HepG2 (cell line): Measurements from ENCODE around the gene PSMB9. TPM values are rescaled to one million over a fixed set of nuclear protein-coding genes. Genes with fewer than 3 reads are reported as not detected.

ENCODE experiments used
- ATAC-seq: fragments of 200-7000 bp; cut with Tn5 transposase; 3 replicates; pipeline ENCODE4 v1.9.1; 2020; ENCODE audit warnings: mild to moderate bottlenecking, moderate library complexity
- BruUV-seq: library from RNA; stranded (reverse); fragments of 400-500 nt; replicated peaks from 2 replicates; lab custom pipeline; 2021; lab: Mats Ljungman, UMichigan
- CTCF ChIA-PET: fragments of 300-600 bp; formaldehyde crosslinking; extraction: SDS; loops from one replicate; lab custom pipeline; 2021; ENCODE audit warnings: low total read pairs, inconsistent platforms, low intra/inter-chr PET ratio; lab: Yijun Ruan, JAX
- POLR2A ChIA-PET: fragments of 350-600 bp; sonication (Branson Sonifier 250); formaldehyde crosslinking; loops from one replicate; lab custom pipeline; 2020; ENCODE audit warnings: antibody characterized with exemption, inconsistent platforms; lab: Yijun Ruan, JAX
- DNase-seq: peaks from one replicate; pipeline ENCODE4 v3.0.0-alpha.2; 2015; ENCODE audit warnings: low spot score
- FAIRE-seq: peaks from 3 replicates; lab custom pipeline; 2011; peaks lifted over from hg19 to GRCh38; lab: Jason Lieb, UNC
- H2AFZ ChIP-seq: one replicate; pipeline ENCODE4 v1.6.1; 2011; ENCODE audit warnings: low read length, inconsistent platforms
- H3K27ac ChIP-seq: fragments of 300-600 bp; 3 replicates; pipeline ENCODE4 v1.8.0; 2011; ENCODE audit warnings: mixed run types, mild to moderate bottlenecking, mixed read lengths, low read length, inconsistent platforms; ENCODE audit not compliant: insufficient read depth; ENCODE audit errors: extremely low read length
- H3K27me3 ChIP-seq, 2 experiments: fragments of 200-600 bp in 1 of 2; 2 replicates in 1 of 2; 3 replicates in 1 of 2; pipeline versions ENCODE4 v1.6.0 to v1.8.0; 2011; ENCODE audit warnings: low read length in 2 of 2, mild to moderate bottlenecking in 2 of 2, moderate library complexity in 2 of 2, inconsistent platforms in 1 of 2; ENCODE audit not compliant: insufficient read depth in 2 of 2, control insufficient read depth in 1 of 2
- H3K36me3 ChIP-seq, 2 experiments: fragments of 200-600 bp in 1 of 2; replicated peaks in 1 of 2; 2 replicates in 1 of 2; 3 replicates in 1 of 2; pipeline versions ENCODE4 v1.5.1 to v1.8.0; 2011; ENCODE audit warnings: low read length in 2 of 2, inconsistent platforms in 1 of 2; ENCODE audit not compliant: insufficient read depth in 2 of 2, control insufficient read depth in 1 of 2
- H3K4me1 ChIP-seq: 2 replicates; pipeline ENCODE4 v1.5.1; 2012; ENCODE audit warnings: low read length, inconsistent platforms; ENCODE audit not compliant: insufficient read depth
- H3K4me2 ChIP-seq: 2 replicates; pipeline ENCODE4 v1.6.0; 2011; ENCODE audit warnings: low read depth, low read length, inconsistent platforms
- H3K4me3 ChIP-seq, 3 experiments: fragments of 200-600 bp in 1 of 3; sonication (generic), shearing (Covaris generic) in 1 of 3; replicated peaks in 1 of 3; 2 replicates each; pipeline ENCODE4 v1.5.1; 2011 to 2016; ENCODE audit warnings: low read length in 3 of 3, inconsistent platforms in 2 of 3, low read depth in 2 of 3, mild to moderate bottlenecking in 2 of 3, control low read depth in 1 of 3, mixed read lengths in 1 of 3; ENCODE audit not compliant: insufficient read depth in 1 of 3
- H3K79me2 ChIP-seq: one replicate; pipeline ENCODE4 v1.6.1; 2011; ENCODE audit warnings: low read length, inconsistent platforms; ENCODE audit not compliant: insufficient read depth
- H3K9ac ChIP-seq: 2 replicates; pipeline ENCODE4 v1.6.0; 2011; ENCODE audit warnings: mild to moderate bottlenecking, low read depth, low read length, inconsistent platforms; ENCODE audit not compliant: insufficient read depth
- H3K9me3 ChIP-seq: 2 replicates; pipeline ENCODE4 v1.5.1; 2012; ENCODE audit warnings: mild to moderate bottlenecking, low read length
- H4K20me1 ChIP-seq: 2 replicates; pipeline ENCODE4 v1.6.0; 2011; ENCODE audit warnings: inconsistent platforms, mild to moderate bottlenecking, low read length, moderate library complexity; ENCODE audit not compliant: insufficient read depth
- ETV5 ChIP-seq: IDR thresholded peaks from 2 replicates; pipeline ENCODE4 v1.6.1; 2018; ENCODE audit warnings: missing biosample characterization, missing genetic modification reagents, inconsistent platforms, borderline replicate concordance
- FOXK2 ChIP-seq: fragments of 450-650 bp; IDR thresholded peaks from 2 replicates; pipeline ENCODE4 v1.6.1; 2016
- GABPA ChIP-seq, 2 experiments: IDR thresholded peaks; 2 replicates each; pipeline ENCODE4 v1.6.1; 2011 to 2016; ENCODE audit warnings: low read depth in 2 of 2, low read length in 1 of 2, missing biosample characterization in 1 of 2, missing genetic modification characterization in 1 of 2
- ISL2 ChIP-seq: sonication (generic); formaldehyde crosslinking; IDR thresholded peaks from 2 replicates; pipeline ENCODE4 v1.5.0; 2020; ENCODE audit warnings: missing genetic modification reagents
- LCORL ChIP-seq, 2 experiments: fragments of 450-650 bp in 1 of 2; sonication (generic) in 1 of 2; formaldehyde crosslinking in 1 of 2; IDR thresholded peaks; 2 replicates each; pipeline versions ENCODE4 v1.5.0 to v1.6.1; 2017 to 2020; ENCODE audit warnings: antibody characterized with exemption in 1 of 2, missing genetic modification reagents in 1 of 2
- PHF5A ChIP-seq: IDR thresholded peaks from one replicate; pipeline ENCODE4 v1.6.1; 2018; ENCODE audit warnings: low read depth, missing genetic modification reagents; ENCODE audit not compliant: unreplicated experiment
- RORA ChIP-seq: sonication (generic); formaldehyde crosslinking; IDR thresholded peaks from 2 replicates; pipeline ENCODE4 v1.5.0; 2020; ENCODE audit warnings: mild to moderate bottlenecking, missing genetic modification reagents, moderate library complexity
- RXRB ChIP-seq: IDR thresholded peaks from 2 replicates; pipeline ENCODE4 v1.6.1; 2016; ENCODE audit warnings: borderline replicate concordance, missing genetic modification reagents, missing compliant biosample characterization
- SIN3A ChIP-seq: IDR thresholded peaks from 2 replicates; pipeline ENCODE4 v1.6.1; 2011; ENCODE audit warnings: low read depth, mild to moderate bottlenecking, control low read depth, low read length, borderline replicate concordance
- TARDBP ChIP-seq: sonication (generic); formaldehyde crosslinking; IDR thresholded peaks from 2 replicates; pipeline ENCODE4 v1.8.0; 2022; ENCODE audit warnings: mild to moderate bottlenecking, missing genetic modification reagents
- ZBED4 ChIP-seq: sonication (generic); formaldehyde crosslinking; IDR thresholded peaks from 2 replicates; pipeline ENCODE4 v1.4.0; 2020; ENCODE audit warnings: missing genetic modification reagents, borderline replicate concordance
- ZBTB7A ChIP-seq: sonication (generic); formaldehyde crosslinking; IDR thresholded peaks from 2 replicates; pipeline ENCODE4 v1.8.0; 2022; ENCODE audit warnings: mild to moderate bottlenecking, missing genetic modification reagents
- ZNF44 ChIP-seq: sonication (generic); formaldehyde crosslinking; IDR thresholded peaks from 2 replicates; pipeline ENCODE4 v1.5.1; 2020; ENCODE audit warnings: mild to moderate bottlenecking, missing genetic modification reagents
- ZNF891 ChIP-seq: sonication (generic); formaldehyde crosslinking; IDR thresholded peaks from 2 replicates; pipeline ENCODE4 v1.5.0; 2020; ENCODE audit warnings: mild to moderate bottlenecking, missing genetic modification reagents
- WGBS: methylation state at CpG from one replicate; pipeline ENCODE4 v1.1.6; 2017; ENCODE audit warnings: low lambda C conversion rate; 5-methylcytosine and 5-hydroxymethylcytosine counted together
- in situ Hi-C: cut with HindIII; loops from 2 replicates; pipeline ENCODE4 v1.10.0; 2017; ENCODE audit warnings: low pct_unique_long_range_greater_than_20kb; ENCODE audit not compliant: extremely low pct_ligation_motif_present
- intact Hi-C: fragments of 100-400 bp; cut with micrococcal nuclease; formaldehyde crosslinking; loops from one replicate; pipeline ENCODE4 v1.10.0; 2022; ENCODE audit not compliant: unreplicated experiment
- polyA plus RNA-seq, 8 experiments: library from polyadenylated mRNA; depleted of rRNA in 3 of 8; stranded (reverse) in 7 of 8; unstranded in 1 of 8; fragments of >200 nt; fragmentation: Illumina TruSeq in 4 of 8; extraction: Trizol in 4 of 8; gene quantifications; 2 replicates each; pipeline versions ENCODE4 v1.2.1 to v1.2.3, GENCODE V29; 2011 to 2016; ENCODE audit warnings: low read depth in 4 of 8, missing spikeins in 1 of 8, mixed read lengths in 1 of 8; ENCODE audit not compliant: insufficient read depth in 1 of 8
- total RNA-seq, 5 experiments: library from RNA; depleted of rRNA; stranded (reverse); fragments of >200 nt; fragmentation: Illumina TruSeq; extraction: Trizol; gene quantifications; 2 replicates each; pipeline ENCODE4 v1.2.3, GENCODE V29; 2016; ENCODE audit warnings: low read depth in 1 of 5

The PSMB9 gene
- total and polyA plus RNA-seq, 2 of the 13 experiments (the other 11 are each of a cell fraction or from before 2014, with no cell fraction given): 15.6 to 16.0 TPM

- H3K4me3 ChIP-seq: no peak overlapping the region
- peaks cover 1 to 6% of the 10 kb centered on the region in 2 experiments; a peak in 2 of 5 replicates for H3K36me3 ChIP-seq
- peaks cover 25% of the 10 kb centered on the region for H3K4me1 ChIP-seq
- H2AFZ ChIP-seq: no peak overlapping the region
- H3K27me3 ChIP-seq: no peaks in the 10 kb centered on the region; a peak in 1 of 5 replicates
- POLR2A ChIA-PET: interaction anchor here (0.6 to 0.8 kb wide), 2 partner anchors 13 to 45 kb away, joined by 3 read pairs; partner anchors contain the start of gene TAP2
- ATAC-seq (no peak), DNase-seq (no peak), FAIRE-seq (no peak)
- TF ChIP-seq RXRB (CRISPR knock-in tag): no peak
- no peak for TF ChIP-seq SIN3A
- no peak for TF ChIP-seq TARDBP (CRISPR knock-in tag)
- no peak for TF ChIP-seq ZBTB7A
- no peak for TF ChIP-seq FOXK2
- intact Hi-C loops: no loop called here
- in situ Hi-C loops: no loop called here
- H3K9ac ChIP-seq: no peak overlapping the region
- no peaks in the 10 kb centered on the region for H3K79me2 ChIP-seq
- no peak overlapping the region for H3K27ac ChIP-seq
- H3K9me3 ChIP-seq: no peaks in the 10 kb centered on the region
- no peak overlapping the region for H3K4me2 ChIP-seq
- BruUV-seq: no TSS peak
- CTCF ChIA-PET: no interaction called here
- H4K20me1 ChIP-seq: no peaks in the 10 kb centered on the region
- 97% methylated on average over 4 of the region's 4 CpGs for WGBS
Measured at GRCh38 chr6:32851025-32851424, 3.0 kb upstream of the PSMB9 start.

- Histone ChIP-seq H3K79me2 (no peaks in the 10 kb centered on the region), H3K4me3 (peak overlapping the region; percentile 93 to 96 (median 95)), H3K9me3 (no peaks in the 10 kb centered on the region), H3K27ac (peak overlapping the region; percentile 62), H2AFZ (no peak overlapping the region), H3K36me3 (peaks cover 0 to 6% of the 10 kb centered on the region in 2 experiments; a peak in 1 of 5 replicates), H3K4me1 (peaks cover 26% of the 10 kb centered on the region), H3K4me2 (peak overlapping the region; percentile 98), H4K20me1 (no peaks in the 10 kb centered on the region), H3K27me3 (no peaks in the 10 kb centered on the region; a peak in 1 of 5 replicates), H3K9ac (peak overlapping the region; percentile 72)
- 61% methylated on average over 23 of the region's 23 CpGs for WGBS
- POLR2A ChIA-PET: interaction anchor here (0.8 to 3.8 kb wide), 5 partner anchors 7 to 118 kb away, joined by 3 to 69 read pairs (median 41); partner anchors contain the start of genes BRD2, PSMB8 and TAP2
- in situ Hi-C loops: no loop called here
- ATAC-seq: no peak
- CTCF ChIA-PET: no interaction called here
- DNase-seq: no peak
- TSS peak; percentile 50 for BruUV-seq
- intact Hi-C loops: no loop called here
- no peak for FAIRE-seq
- peak; percentile 57; the same call in 1 of the 2 replicates for TF ChIP-seq ETV5 (CRISPR knock-in tag)
- peak; percentile 18; the same call in 1 of the 2 replicates for TF ChIP-seq GABPA (IDR thresholded peaks at IDR 0.05; ENCODE audit: low read depth, low read length)
- TF ChIP-seq GABPA (CRISPR knock-in tag; IDR thresholded peaks at IDR 0.05; ENCODE audit: low read depth): peak; percentile 66; the same call in 1 of the 2 replicates
- TF ChIP-seq PHF5A: no peak
- no peak for TF ChIP-seq RORA (CRISPR knock-in tag)
- no peak for TF ChIP-seq ZNF891 (CRISPR knock-in tag)
- peak; percentile 95 for TF ChIP-seq ZBED4 (CRISPR knock-in tag)
- 0 out of 2 replicates have a peak, but pooled peaks have one; percentile 7 for TF ChIP-seq ZNF44 (CRISPR knock-in tag)
- TF ChIP-seq ISL2 (CRISPR knock-in tag): no peak
- no peak for TF ChIP-seq LCORL (IDR thresholded peaks at IDR 0.05)
- TF ChIP-seq LCORL (CRISPR knock-in tag; IDR thresholded peaks at IDR 0.05): no peak
Measured at GRCh38 chr6:32852018-32852843, 1.8 kb upstream of the PSMB9 start.
